Stimulated activated CD4-positive, alpha-beta T cell treated with anti-CD3 and anti-CD28 coated beads, TNF-alpha, amount 100 ng/mL, for 1 hour (primary cell): ENCODE data around the gene DTD1.

Source experiments
- DNase-seq, 3 donors: peaks; one replicate each; pipeline ENCODE4 v3.0.0-alpha.2; 2020; ENCODE audit warnings: low read depth in 3 of 3, low spot score in 1 of 3

DTD1 gene

DNA sequence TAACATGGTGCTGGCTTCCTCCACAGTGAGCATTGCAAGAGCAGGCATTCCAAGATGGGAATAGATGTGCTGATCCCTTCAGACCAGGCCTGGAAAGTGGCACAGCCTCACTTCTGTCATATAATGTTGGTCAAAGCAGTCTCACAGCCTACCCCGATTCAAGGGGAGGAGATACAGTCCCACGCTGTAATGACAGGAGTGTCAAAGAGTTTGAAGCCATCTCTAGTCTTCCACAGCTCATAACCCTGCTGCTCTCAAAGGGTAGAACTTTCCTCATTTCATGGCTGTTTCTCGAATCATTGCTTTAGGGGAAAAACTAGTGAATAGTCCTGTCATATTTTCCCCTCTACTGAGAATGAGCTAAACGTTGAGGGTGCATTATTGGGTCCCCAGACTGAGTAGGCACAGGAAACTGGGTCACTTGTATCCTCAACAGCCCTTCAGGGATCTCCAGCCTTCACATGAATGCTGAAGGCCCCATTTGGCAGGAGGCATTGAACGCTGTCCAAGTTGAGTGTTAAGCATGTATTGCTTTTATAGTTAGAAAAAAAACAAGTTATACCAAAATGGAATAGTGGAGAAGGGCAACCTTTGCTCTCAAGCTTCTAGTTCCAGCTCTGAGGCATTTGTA lies 27.3 kb downstream of the DTD1 start:
- DNase-seq, result no peak

DNA sequence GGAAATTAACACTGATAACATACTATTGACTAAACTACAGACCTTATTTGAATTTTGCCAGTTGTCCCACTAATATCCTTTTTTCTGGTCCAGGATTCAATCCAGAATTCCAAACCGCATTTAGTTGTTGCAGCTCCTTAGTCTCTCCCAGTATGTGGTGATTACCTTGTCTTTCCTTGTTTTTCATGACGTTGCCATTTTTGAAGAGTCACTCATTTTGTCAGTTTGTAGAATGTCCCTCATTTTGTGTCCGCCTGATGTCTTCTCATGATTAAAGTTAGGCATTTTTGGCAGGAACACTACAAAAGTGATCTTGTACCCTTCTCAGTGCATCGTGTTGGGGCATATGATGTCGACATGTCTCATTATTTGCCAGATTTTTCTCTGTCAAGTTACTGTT lies 33.1 kb downstream of the DTD1 start:
- no peak for DNase-seq

DNA sequence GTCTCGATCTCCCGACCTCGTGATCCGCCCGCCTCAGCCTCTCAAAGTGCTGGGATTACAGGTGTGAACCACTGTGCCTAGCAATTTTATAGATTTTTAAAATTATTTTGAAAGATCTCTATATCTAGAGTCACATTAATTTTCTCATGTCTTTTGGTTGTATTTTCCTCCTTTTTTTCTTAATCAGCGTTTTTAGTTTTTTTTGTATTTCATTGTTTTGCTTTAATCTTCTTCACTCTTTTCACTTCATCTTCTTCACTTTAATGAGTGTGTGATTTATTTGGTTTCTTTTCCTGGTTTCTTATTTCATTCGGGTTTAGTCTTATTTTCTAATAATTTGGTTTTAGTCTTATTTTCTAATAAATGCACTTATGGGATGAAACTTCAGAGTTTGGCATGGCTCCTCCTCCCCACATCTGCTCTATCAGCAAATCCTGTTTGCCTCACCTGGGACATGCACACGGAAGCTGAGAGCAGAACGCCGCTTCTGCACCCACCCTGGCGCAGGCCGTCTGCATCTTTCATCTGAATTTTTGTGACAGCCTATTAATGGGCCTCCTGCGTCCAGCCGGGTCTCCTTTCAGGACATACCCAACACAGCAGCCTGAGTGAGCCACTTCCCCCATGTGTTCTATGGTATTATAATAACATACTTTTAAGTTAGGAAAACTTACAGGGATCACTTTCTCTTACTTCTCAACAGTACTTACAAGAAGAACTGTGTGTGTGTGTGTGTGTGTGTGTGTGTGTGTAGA lies 35.5 kb downstream of the DTD1 start:
- DNase-seq, result no peak

DNA sequence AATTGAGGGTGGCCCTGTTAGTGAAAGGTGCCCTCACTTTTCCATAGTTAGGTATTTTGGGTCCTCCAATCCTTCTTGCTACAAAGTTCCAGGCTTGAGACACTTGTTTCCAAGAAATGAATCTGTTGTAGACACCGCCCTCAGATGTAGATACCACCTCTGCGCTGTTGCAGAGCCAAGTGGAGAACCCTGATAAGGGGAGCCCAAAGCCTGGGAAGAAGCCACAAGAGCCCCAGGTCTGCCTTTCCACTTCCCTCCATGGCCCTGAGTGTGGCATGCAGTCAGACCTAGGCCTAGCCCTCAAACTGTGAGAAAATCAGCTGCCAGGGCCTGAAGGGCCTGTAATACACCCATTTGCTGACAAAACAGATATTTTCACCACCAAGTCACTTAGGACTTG lies 37.1 kb downstream of the DTD1 start:
- no peak for DNase-seq

DNA sequence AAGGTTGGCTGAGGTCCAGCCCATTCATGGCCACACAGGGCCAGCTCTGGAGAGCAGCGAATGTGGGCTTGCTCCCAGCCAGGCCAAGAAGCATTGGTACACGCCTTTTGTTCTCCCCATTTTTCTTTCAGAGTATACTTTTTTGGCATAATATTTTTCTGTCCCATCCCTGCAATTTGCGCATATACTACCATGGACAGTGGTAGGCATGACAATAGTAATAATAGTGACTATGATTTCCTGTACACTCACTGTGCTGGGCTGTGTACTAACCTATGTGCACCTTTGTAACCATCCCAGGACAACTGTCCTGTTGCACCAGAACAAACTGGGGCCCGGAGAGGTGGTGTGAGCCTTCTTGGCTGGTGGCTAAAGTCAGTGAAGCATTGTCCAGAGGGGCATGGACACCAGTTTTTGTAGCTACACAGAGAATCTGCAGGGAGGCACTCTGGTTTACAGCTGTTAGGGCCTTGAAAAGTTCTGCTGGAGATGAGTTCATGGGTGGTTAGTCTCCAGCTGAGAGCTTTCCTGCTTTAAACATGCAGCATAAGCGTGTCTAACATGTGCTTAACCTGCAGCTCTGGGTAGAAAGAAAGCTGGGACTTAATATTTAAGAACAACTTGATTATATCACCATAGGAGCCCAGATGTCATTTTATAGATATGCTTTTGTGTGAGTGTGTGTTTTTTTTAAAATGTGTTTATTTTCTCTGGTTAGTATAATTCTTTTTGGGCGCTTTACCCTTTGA lies 38.2 kb downstream of the DTD1 start:
- no peak for DNase-seq

DNA sequence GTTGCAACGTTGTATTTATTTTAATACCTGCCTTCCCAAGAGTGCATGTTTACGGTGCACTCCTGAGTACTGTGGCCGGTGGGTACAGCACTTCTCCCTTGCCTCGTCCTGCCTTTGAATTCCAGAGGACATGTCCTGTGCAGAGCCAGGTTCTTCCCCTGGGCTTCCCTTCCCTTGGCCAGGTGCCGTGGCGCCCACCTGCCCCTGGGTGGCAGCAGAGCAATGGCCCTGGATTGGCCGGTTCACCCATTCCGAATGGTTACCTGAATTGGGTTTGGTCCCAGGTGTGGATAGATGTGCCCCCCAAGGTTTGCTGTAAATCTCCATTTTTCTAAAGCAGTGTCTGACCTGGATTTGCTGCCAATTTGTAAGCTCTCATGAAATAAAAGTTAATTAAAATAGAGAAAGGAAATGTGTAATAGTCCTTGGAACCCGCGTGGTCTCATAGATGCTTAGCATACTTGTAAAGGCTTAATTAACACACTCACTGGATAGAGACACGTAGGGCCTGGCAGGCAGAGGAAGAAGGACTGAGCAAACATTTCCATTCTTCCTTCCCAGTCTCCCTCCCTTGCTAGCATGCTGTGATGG lies 40.6 kb downstream of the DTD1 start:
- DNase-seq, result no peak

DNA sequence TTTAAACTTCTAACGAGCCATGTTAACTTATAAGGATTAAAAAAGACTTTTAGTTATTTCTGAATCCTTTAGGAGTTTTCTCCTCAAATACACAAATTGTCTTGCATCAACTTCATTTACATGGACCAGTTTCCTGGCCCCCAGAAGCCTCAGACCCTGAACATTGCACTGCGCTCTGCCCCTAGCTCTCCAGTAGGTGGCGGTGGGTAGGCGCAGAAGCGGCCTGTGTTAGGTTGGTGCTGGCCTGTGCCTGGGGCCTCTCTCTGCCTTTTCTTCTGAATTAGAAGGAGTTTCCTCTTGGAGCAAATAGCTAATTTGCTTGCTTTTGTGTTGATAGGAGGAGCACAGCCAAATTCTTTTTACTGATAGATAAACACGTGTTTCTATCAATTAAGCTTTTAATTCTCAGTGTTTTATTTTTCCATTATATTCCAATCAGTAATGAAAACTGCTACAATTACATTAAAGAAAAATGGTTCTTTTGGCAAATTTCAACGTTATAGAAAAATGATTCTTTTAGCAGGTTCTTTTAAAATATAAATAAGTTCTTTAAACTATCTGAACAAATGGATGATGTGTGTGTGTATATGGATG lies 44.4 kb downstream of the DTD1 start:
- peak in 1 of 3 donors; percentile 7 for DNase-seq

DNA sequence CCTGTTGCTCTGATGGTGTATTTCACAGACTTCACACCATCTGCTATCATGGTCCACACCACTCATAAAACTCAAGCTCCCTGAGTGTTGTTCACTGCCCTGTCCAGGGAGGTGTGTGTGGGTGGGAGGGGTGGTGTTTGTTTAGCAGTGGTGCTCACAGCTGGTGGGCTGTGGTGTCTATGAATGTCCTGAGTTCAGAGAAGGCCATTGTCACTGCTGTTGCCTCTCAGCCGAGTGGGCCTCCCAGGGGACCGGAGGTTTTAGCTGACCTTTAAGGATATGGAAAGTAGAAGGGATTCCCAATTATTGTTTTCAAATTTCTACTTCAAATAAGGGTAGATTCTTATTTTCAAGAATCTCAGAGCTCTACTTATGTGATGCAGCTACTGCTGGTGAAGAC lies 45.6 kb downstream of the DTD1 start:
- DNase-seq, result no peak

DNA sequence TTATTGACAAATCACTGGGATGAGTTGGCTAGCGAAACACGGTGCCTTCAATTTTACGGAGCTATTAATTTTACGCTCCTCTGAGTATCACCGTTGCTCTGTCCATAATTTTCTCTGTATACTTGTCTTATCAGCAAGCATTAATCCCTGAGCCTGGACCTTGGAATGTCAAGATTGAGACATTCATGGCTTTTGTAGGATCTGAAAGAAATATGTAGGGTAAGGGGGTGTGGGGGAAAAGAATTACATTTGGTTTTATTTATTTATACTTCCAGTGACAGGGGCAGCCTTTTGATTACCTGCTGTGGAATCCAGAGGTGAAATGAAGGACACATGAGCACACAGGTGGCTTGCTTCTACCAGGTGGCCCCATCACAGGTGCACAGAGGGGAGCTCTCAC lies 46.6 kb downstream of the DTD1 start:
- no peak for DNase-seq

DNA sequence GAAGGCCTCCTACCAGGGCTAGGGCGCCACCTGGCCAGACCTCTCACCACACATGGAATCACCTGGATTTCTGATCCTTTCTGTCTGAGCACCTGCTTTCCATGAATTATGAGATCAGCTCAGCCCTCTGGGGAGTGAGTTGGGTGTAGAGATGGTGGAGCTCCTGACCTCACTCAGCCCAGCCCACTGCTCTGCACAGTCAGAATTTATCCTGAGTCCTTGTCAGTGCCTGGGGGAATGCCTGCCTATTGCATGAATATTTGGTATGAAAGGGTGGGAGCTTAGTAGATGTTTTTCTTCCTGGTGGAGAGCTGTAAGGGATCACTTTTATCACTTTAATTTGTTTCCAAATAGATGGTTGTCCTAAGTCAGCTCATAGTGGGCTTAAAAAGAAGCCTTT lies 47.5 kb downstream of the DTD1 start:
- no peak for DNase-seq

DNA sequence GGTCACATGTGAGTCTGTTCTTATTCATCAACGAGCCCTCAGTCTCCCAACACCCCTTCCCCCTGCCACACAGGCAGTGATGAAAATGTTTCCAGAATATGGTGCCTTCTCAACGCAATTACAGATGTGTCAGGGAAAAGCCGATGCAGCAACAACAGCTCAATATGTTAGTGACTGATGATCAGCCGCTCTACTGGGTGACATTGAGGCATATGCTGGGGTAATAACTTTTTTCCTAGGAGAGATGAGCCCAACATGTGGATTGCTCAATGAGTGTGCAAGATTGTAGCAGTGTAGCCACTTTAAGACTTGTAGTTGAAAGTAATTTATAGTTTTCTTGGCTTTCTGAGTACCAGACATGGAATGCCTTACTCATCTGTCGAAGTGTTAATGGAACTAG lies 49.4 kb downstream of the DTD1 start:
- DNase-seq, result no peak

DNA sequence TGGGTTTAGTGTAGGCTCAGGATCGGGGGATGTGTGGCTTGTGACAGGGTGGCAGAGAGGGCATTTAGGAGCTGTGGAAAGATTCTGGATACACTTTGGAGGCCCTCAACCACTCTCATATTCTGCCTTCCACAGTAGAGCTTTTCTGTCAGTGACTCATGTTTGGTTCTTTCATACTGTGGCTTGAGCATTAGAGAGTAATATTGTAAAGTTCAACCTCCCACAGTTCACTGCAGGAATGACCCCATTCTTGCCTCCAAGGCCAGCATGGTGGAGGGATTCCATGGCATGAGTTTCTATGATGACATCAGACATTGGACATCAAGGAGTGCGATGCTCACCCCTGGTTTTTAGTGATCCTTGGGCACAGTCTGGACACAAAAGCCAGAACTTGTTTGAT lies 50.9 kb downstream of the DTD1 start:
- no peak for DNase-seq

DNA sequence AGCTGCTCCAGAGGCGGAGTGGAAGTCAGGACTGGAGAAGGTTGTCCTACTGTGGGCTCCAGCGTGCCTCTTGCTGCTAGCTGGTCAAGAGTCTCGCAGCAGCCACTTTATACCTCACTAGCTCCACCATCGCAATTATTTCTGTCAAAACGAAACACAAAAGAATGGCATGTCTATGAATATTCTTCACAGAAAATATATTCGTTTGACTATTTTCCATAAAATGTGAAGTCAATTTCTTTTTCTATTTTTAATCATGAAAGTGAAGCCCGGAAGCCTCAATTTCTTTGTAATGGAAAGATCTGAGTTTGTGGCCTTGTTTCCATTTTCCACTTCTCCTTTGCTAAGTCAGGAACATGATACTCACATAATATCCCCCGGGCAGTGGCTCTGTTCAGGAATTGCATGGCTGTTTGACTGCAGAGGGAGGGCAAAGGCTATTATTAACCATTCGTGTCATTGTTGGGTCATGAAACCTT lies 51.7 kb downstream of the DTD1 start:
- no peak for DNase-seq

DNA sequence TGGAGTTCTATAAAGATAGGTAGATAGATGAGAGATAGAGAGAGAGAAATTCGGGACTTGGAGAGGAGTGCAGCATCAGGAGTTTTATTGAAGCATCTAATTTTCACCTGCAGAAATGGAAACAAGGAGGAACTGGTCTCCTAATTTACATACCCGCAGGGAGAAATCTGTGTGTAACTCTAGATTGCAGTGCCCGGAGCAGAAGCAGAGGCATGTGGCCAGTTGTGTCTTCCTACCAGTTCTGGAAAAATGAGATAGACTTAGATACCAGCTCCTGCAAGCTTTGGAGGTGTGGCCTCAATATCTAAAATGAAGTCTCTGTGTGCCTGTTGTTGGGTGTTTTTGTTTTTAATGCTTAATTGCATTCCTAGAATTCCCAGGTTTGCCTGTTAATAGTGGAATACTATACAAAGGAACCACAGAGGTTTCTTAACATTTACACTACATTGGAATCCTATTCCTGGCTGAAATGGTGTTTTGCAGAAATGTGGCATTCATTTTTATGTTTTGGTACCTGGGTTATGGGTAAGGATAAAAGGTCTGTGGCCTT lies 57.4 kb downstream of the DTD1 start:
- DNase-seq, result no peak

DNA sequence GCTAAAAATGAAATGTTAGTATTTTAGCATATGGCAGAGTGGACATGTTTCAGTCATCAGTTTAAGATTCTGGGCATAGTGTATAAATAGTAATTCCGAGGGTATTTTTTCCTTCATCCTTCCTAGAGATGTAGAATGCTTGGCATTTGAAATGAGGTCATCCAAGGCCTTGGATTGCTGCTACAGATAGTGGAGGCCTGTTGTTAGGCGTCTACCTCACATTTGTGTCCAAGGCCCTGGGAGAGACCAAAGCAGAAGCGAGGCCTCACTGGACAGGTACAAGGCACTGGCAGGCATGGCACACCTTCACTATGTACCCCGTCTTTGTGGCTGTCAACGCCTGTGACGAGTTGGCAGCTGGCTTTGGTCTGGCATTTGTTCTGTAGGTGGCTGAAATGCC lies 58.0 kb downstream of the DTD1 start:
- no peak for DNase-seq

DNA sequence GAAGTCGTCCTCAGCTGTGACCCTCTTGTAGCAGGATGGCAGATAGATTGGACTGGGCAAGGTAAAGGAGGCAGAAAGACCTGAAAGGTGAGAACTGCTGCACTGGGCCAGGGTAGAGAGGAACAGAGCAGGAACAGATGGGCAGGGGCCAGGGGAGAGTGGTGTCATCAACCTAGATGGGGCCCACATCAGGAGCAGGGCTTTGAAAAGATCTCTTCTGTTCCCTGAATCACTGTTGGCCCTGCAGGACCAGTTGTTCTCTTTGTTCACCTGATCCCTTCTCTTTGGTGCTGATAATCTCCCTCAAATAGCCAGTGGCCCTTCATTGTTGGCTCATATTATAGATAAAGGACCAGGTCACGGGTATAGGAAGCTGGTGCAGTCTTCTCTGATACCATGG lies 59.9 kb downstream of the DTD1 start:
- DNase-seq, result no peak

DNA sequence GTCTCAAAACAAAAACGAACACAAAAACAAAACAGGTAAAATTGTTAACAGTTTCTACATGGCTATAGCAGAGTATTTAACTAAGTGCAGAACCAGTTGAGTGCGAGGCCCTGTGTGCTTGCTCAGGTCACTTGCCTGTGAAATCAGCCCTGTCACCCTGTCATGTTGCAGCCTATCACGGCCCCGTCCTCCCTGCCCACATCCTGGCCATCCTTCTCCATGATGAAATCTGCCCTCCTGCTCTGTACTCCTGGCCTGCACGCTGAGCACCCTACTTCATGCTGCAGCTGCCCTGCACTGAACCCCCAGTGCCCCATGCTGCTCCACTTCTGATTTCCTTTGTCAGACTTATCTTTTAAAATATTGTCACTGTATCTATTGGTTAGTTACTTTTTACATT lies 62.4 kb downstream of the DTD1 start:
- no peak for DNase-seq

DNA sequence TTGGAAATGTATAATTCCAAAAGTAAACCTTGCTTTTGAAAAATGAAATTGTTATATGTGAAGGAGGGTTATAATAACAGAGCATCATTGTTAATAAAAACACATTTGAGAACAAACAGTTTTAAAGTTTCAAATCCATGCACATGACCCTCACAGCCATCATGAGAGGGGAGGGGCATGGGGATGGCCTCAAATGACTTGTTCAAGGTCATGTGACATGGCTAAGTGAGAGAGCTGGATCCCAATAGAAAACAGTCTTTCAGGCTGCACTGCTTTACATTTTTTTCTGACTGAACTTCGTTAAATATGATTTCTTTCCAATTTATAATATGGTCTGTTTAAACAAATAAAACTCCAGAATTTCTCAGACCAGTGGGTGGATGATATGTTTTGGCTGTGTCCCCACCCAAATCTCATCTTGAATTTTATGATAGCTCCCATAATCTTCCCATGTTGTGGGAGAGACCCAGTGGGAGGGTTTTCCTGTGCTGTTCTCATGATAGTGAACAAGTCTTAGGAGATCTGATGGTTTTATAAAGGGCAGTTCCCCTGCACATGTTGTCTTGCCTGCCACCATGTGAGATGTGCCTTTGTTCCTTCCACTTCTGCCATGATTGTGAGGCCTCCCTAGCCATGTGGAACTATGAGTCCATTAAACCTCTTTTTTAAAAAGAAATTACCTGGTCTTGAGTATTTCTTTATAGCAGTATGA lies 66.0 kb downstream of the DTD1 start:
- DNase-seq, result no peak

DNA sequence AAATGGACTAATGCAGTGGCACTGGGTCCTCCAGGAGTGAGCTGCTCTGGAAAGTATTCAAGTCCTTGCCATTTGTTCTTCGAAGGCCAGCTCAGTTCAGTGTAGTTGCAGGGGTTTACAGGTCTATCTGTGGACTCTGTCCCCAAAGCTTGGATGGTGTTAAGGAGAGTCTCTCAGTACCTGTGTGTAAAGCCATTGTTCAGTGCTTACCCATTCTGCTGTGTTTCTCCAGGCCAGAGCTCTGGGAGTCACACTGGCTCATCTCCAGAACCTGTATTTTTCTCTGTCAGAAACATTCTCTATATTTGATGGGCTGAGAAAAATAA lies 66.6 kb downstream of the DTD1 start:
- DNase-seq, result no peak

DNA sequence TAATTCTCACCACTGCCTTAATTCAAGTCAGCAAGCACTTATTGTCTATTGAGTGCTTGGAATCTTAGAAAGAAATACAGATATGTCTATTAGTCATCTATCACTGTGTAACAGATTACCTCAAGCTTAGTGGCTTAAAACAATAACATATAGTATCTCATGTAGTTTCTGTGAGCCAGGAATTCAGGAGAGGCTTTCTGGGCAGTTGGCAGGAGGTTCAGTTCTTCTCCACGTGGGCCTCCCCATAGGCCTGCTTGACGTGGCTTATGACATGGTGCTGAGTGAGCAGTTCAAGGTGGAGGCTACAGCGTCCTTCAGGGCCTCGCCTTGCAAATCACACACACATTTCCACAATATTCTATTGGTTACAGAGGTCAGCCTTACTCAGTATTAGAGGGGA lies 69.7 kb downstream of the DTD1 start:
- no peak for DNase-seq
